Middle frontal gyrus (tissue), 1 donor: Measurements from ENCODE around the gene PDYN.

Experiments used
- DNase-seq: peaks from one replicate; pipeline ENCODE4 v3.0.0-alpha.2; 2015; ENCODE audit warnings: low spot score; ENCODE audit errors: extremely low spot score

PDYN gene

DNA sequence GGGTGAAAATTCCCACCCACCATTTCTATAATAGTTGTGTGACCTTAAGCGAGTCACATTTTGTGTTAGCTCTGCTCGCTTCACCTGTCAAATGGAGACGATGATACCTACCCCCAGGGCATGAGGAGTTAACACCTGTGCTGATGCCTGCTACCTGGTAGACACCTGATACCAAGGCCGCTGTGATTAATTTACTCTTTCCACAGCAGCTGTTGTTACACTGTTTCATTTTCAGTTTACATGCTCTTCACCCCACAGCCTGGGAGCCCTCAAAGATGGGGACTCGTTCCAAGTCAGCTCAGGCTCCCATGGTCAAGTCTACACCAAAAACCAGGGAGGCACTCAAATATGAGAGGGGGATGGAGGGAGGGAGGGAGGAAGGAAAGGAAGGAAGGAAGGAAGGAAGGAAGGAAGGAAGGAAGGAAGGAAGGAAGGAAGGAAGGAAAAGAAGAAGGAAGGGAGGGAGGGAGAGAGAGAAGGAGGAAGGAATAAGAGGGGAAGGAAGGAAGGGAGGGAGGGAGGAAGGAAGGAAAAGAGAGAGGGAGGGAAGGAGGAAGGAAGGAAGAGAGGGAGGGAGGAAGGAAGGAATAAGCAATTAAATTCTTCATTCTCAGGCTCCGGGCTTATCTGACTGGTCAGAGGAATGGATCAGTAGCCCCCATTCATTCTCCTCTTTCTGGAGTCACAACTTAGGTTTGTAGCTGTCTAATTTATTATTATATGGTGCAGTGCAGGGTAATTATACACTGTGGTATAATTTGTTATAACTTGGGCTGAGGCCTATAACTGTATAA, 40.9 kb downstream of the PDYN start:
- no peak for DNase-seq

DNA sequence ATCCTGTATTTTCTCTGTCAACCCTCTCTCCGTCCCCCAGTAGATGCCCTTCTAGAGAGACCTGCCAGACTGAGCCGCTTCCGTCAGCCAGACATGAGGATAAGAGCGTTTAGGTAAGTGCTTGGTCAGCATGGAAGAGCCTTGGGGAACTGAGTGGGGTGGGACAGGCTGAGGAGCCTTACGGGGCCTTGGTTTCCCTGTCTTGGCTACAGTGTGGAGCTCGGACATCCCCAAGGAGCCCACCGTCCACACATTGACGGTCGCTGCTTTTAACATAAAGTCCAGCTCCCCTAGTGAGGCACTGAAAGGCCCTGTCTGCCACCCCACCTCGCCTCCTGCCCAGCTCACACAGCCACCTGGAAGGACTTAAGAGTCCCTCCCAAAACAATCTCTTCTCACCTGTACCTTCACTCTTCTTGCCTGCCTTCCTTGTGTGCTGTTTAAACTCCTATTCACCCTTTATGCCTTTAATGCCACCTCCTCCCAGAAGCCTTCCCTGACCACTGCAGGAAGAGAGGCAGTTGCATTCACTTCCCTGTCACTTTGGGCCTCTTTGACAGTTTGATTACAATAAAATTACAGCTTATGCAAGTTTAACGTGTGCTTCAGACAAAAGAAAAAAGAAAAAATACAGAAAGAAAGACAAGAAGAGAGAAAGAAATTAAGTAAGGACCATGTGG, 42.3 kb downstream of the PDYN start:
- DNase-seq, result no peak

DNA sequence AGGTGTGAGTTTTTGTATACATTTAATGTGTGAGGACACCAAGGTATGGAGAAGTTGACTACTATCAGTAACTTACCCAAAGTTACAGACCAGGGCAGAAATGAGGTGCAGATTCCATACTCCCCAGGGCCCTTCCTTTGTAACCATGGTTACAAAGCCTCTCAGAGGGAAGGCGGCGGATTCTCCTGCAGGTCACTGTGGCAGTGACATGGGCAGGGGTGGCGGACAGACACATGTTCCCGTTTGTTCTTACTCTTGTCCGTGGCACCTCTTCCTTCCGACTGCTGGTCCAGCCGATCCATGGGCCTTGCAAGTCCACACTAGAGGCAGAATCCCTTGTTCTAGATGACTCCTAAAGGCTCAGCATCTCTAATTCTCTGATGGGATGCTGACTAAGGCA, 43.0 kb downstream of the PDYN start:
- no peak for DNase-seq

DNA sequence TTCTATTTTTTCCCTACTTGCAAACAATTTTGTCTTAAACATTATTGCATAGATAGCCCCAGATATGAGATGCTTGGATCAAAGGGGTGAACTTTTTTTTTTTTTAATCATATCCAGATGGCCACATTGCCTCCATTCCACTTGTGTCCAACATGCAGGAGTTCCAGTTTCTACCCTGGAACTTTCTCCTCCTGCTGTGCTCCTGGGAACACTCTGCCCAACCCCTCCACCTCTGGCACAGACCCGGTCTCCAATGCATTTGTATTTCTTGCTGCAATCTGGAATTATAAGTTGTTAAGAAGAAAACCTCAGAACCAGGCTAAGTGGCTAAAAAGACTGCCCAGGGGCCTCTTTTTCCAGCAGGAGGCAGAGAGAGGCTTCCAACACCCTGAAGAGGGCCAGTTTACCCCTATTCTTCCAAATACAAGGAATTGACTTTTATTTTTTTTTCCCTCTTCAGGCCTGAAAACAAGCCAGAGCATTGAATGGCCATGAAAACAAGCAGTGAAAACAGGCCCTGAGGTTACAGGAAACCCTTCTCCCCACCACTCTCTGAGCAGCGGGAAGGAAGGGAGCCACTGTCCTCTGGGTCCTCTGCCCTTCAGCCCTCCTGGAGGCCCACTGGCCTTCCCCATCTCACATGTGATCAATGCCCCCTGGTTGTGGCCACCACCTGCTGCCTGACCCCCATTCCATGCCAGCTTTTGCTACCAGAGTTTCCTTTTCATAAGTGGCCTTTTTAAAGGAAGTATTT, 44.3 kb downstream of the PDYN start:
- no peak for DNase-seq

- DNase-seq, result no peak
These were observed 46.4 kb downstream of the PDYN start for GRCh38 chr20:1947535-1947846.

- no peak for DNase-seq
These were observed 46.9 kb downstream of the PDYN start for GRCh38 chr20:1946762-1947534.

DNA sequence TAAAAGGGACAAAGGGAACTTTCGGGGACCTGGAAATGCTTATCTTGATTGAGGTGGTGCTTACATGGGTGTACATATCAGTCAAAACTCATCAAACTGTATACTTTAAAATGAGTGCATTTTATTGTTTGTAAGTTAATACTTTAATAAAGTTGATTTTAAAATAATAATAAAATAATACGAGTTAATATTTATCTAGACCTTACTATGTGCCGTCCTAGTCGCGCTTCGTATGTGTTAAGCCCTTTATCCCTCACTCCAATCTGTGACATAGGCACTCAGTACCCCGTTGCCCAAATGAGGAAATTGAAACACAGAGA, 47.5 kb downstream of the PDYN start:
- DNase-seq, result no peak

DNA sequence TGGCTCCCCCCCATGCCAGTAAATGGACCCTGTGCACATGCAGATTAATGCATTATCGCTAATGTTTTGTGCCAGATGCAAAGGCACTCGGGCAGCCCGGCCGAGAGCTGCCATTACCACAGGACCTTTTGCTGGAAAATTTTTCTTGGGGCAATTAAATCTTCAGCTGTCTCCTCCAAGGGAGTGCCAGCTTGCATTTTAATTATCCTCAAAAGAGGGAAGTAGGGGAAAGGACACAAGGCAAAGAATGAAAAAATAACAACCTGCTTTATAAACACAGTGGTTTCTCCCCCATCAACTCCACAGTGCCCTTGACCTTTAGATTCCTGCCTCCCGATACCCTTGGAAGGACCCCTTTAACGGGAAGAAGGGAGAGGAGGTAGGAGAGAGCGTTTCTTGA, 48.2 kb downstream of the PDYN start:
- no peak for DNase-seq

GRCh38 chr20:1945134-1945618, 48.7 kb downstream of the PDYN start:
- no peak for DNase-seq

DNA sequence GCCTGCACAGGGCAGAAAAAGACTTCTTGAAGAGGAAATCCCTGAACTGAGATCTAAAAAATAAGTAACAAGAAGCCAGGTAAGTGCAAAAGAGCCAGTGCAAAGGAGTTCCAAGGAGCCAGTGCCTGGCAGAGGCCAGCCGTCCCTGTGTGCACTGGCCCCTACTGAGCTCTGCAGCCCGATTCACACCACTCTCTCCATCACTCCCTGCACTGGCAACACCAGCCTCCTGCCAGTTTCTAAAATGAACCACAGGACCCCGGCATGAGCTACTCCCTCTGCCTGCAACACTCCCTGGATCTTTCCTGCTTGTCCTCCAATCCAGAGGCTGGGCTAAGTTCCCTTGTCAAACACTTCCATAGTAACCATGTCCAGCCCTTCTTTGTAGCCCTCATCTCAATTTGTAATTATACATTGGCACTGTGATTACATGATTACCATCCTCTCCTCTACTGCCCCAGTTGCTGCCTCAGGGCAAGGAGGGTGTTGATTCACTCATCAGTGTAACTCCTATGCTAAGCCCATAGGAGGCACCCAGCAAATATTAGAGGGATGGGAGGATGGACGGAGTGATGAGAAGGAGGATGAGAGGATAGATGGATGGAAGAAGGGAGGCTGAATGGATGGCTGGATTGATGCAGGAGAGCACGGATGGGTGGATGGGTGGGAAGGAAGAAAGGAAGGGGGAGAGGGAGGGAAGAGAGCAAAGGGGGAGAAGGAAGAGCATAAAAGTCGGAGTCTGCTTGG, 49.3 kb downstream of the PDYN start:
- no peak for DNase-seq

DNA sequence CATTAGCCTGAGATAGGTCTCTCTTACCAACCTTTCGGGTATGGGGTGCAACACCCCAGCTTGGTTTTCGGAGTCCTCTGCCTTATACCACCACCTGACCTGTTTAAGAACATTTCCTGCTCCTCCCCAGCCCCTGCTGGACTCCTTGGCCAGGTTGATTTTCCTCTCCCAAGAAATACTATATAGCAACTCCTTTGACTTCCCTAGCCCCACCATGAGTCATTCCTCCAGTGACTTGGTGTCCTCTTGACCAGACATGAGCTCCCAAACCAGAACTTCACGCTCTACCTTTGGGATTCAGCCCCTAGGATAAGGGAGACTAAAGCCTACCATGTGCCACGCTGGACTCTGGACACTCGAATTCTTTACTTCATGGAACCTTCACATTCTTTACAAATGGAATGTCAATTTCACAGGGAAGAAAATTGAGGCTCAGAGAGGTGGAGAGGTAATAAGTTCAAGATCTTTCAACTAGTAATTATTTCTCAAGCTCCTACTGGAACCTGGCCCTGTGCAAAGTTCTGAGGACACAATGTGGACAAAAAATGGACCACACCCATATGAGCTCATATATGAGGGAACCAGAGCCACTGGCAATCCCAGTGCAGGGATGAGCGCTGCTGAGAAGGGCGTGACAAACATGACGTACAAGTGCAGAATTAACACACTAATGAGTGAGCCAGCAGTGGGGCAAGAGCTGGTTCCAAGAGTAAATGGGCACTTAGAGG, 50.4 kb downstream of the PDYN start:
- DNase-seq, result no peak

DNA sequence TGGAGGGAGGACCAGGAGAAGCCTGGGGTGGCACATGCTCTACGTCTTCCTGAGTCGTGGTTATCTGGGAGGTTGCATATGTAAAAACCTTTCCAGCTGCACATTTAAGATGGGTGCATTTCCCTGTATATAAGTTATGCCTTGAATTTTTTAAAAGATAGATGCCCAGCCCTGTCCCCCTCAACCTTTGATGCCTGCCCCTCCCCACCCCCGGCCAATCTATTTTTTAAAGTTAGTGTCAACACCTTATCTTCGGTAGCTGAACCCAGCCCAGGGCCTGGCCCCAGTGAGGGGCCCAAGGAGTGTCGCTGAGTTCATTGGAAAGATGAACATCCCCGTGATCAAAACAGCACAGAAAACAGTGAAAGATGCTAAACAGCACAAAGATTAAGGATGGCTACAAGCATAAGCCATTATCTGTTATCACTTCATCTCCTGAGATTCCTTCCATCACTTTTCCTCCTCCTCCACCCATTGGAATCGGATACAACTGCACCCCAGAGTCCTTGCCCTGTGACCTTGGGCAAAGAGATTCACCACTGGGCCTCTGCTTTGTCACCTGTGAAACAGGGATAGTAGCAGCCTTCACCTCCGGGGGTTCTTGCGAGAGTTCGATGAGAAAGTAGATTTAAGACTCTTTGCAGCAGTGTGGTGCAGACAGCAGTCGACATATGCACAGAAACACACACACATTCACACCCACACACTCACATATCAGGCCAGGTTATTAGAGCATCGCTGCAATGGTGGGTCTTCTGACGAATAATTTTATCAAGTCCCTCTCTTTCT, 51.2 kb downstream of the PDYN start:
- DNase-seq, result no peak

DNA sequence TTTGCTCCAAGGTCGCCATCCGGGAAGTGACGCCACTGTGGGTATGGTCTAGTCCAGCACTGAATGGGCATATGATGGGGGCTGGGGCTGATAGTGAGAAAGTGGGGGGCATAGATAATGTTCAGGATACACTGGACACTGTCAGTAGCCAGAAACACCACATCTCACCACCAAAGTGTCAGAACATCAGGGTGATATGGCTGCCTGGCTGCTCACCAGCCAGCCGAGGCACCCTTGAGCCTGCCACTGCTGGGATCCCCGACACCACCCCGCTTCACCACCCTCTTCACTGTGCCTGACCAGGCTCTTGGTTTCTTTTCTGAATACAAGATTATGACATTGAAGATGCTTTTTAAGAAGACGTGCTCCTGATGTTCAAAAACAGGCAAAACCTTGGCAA, 51.8 kb downstream of the PDYN start:
- no peak for DNase-seq

GRCh38 chr20:1941226-1941625, 52.6 kb downstream of the PDYN start:
- DNase-seq, result no peak

- no peak for DNase-seq
These were observed 53.3 kb downstream of the PDYN start for GRCh38 chr20:1940581-1940980.

- no peak for DNase-seq
These were observed 54.6 kb downstream of the PDYN start for GRCh38 chr20:1939270-1939595.

DNA sequence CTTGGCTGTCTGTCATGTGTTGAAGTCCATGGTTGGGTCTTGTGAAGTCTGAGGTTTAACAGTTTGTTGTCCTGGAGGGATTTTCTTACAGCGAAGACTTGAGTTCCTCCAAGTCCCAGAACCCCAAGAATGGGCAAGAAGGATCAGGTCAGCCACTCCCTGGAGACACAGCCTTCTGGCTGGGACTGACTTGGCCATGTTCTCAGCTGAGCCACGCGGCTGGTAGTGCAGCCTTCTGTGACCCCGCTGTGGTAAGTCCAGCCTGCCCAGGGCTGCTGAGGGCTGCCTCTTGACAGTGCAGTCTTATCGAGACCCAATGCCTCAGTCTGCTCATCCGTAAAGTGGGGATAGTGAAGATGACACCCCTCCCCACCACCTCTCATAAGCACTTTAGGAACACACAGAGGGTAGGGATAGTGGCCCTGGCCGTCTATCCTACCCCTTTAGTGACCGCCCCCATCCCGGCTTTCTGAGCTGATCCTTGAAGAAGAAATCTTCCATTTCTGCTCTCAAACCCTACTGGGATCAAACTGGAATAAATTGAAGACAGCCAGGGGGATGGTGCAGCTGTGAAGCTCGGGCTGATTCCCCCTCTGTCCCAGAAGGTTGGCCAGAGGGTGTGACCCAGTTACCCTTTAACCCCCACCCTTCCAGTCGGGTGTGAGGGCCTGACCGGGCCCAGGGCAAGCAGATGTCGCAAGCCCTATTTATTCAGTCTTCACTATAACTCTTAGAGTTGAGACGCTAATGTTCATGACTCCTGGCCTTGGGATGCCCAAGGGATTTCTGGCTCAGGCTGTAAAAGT, 55.2 kb downstream of the PDYN start:
- DNase-seq, result no peak

DNA sequence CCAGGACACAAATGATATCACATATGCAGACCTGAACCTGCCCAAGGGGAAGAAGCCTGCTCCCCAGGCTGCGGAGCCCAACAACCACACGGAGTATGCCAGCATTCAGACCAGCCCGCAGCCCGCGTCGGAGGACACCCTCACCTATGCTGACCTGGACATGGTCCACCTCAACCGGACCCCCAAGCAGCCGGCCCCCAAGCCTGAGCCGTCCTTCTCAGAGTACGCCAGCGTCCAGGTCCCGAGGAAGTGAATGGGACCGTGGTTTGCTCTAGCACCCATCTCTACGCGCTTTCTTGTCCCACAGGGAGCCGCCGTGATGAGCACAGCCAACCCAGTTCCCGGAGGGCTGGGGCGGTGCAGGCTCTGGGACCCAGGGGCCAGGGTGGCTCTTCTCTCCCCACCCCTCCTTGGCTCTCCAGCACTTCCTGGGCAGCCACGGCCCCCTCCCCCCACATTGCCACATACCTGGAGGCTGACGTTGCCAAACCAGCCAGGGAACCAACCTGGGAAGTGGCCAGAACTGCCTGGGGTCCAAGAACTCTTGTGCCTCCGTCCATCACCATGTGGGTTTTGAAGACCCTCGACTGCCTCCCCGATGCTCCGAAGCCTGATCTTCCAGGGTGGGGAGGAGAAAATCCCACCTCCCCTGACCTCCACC, 56.4 kb downstream of the PDYN start:
- no peak for DNase-seq
